SU-DHL-6 (cell line): Measurements from ENCODE around the gene OLR1.
A peak's percentile ranks its signal among the peaks of the same experiment; 100 is the strongest.

ENCODE experiments used
- H2AFZ ChIP-seq: fragments of 200-600 bp; sonication (generic); 2 replicates; pipeline ENCODE4 v1.6.1; 2014; ENCODE audit warnings: low read depth, mild to moderate bottlenecking, moderate library complexity, mixed read lengths, antibody characterized with exemption, low read length; ENCODE audit not compliant: severe bottlenecking
- H3F3A ChIP-seq: fragments of 200-600 bp; shearing (Covaris generic); 2 replicates; pipeline ENCODE4 v1.6.0; 2016; ENCODE audit warnings: antibody characterized with exemption, mild to moderate bottlenecking; ENCODE audit not compliant: insufficient read depth
- H3K27ac ChIP-seq: fragments of 200-600 bp; sonication (generic); 2 replicates; pipeline ENCODE4 v1.5.1; 2016; ENCODE audit warnings: low read depth, mild to moderate bottlenecking, low read length, moderate library complexity, mixed read lengths
- H3K27me3 ChIP-seq: fragments of 200-600 bp; sonication (generic), shearing (Covaris generic); 2 replicates; pipeline ENCODE4 v1.6.0; 2014; ENCODE audit warnings: mild to moderate bottlenecking, low read length
- H3K36me3 ChIP-seq: fragments of 200-600 bp; sonication (generic); 2 replicates; pipeline ENCODE4 v1.6.1; 2014; ENCODE audit warnings: mild to moderate bottlenecking, low read length, mixed read lengths
- H3K4me2 ChIP-seq: fragments of 300-600, 200-600 bp; shearing (Covaris generic), sonication (generic); 2 replicates; pipeline ENCODE4 v1.6.0; 2014; ENCODE audit warnings: low read length, low read depth, mild to moderate bottlenecking; ENCODE audit not compliant: poor library complexity, severe bottlenecking
- H3K4me3 ChIP-seq: fragments of 200-600 bp; sonication (generic); 2 replicates; pipeline ENCODE4 v1.5.1; 2014; ENCODE audit warnings: antibody characterized with exemption, low read length, mild to moderate bottlenecking, mixed read lengths; ENCODE audit not compliant: insufficient read depth, poor library complexity, severe bottlenecking
- H3K79me2 ChIP-seq: fragments of 200-600 bp; sonication (generic); 2 replicates; pipeline ENCODE4 v1.6.1; 2014; ENCODE audit warnings: mild to moderate bottlenecking, low read length, moderate library complexity; ENCODE audit not compliant: insufficient read depth
- H3K9ac ChIP-seq: fragments of 200-600 bp; sonication (generic); 2 replicates; pipeline ENCODE4 v1.7.0; 2014; ENCODE audit warnings: mild to moderate bottlenecking, low read length
- H3K9me2 ChIP-seq: fragments of 200-600 bp; sonication (generic); replicated peaks from 2 replicates; pipeline ENCODE4 v1.6.1; 2014; ENCODE audit warnings: low read length; ENCODE audit not compliant: insufficient read depth
- H3K9me3 ChIP-seq: fragments of 200-600 bp; sonication (generic); 2 replicates; pipeline ENCODE4 v1.6.1; 2014; ENCODE audit warnings: low read length, mixed read lengths; ENCODE audit not compliant: insufficient read depth
- H4K20me1 ChIP-seq: fragments of 200-600 bp; sonication (generic); 2 replicates; pipeline ENCODE4 v1.6.1; 2014; ENCODE audit warnings: low read depth, mild to moderate bottlenecking, antibody characterized with exemption, low read length, moderate library complexity, mixed read lengths
- CTCF ChIP-seq: fragments of 200-600 bp; sonication (generic); IDR thresholded peaks from one replicate; pipeline ENCODE4 v1.5.1; 2017; ENCODE audit warnings: antibody characterized with exemption, mild to moderate bottlenecking, low read length, moderate library complexity; ENCODE audit not compliant: insufficient read depth, poor library complexity, severe bottlenecking
- EZH2phosphoT487 ChIP-seq: fragments of 200-600 bp; sonication (generic), shearing (Covaris generic); conservative IDR thresholded peaks from 2 replicates; pipeline ENCODE4 v1.6.1; 2018; ENCODE audit warnings: mild to moderate bottlenecking, antibody characterized with exemption, low read length, moderate library complexity, mixed read lengths

OLR1 gene

DNA sequence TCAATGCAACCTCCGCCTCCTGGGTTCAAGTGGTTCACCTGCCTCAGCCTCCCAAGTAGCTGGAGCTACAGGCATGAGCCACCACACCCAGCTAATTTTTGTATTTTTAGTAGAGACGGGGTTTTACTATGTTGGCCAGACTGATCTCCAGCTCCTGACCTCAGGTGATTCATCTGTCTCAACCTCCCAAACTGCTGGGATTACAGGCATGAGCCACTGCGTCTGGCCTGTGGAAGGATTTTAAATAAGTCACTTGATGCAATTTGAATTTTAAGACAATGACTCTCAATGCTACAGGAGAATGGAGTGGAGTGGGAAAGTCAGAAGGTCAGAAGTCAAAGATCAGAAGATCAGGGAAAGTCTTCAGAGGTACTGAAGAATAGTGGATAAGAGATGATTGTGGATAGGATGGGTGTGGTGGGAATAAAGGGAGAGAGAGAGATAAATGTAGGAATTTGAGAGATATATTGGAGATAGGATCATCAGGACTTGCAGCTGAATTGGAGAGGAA lies 22.3 kb upstream of the OLR1 start:
- Histone ChIP-seq H3K4me2 (no peak overlapping the region), H3K36me3 (no peaks in the 10 kb centered on the region)

DNA sequence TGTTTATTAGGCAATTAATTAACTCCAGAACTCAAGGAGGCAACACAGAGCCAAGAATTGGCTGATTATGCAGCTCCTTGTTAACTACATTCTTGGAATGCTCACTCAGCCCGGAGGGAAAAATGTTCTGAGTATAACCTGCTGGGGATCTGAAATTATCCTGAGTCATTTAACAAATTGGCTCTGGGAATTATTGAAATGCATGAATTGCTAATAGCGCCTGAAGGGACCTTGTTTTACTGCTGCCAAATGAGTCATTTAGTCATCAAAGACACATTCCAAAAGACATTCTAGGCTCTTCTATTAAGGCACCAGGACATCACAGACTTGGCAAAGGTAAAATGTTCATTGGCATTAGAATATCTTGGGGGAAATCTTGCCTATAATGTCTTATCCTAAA lies 19.9 kb upstream of the OLR1 start:
- no peak overlapping the region for H3K4me2 ChIP-seq
- H3K27ac ChIP-seq = no peak overlapping the region
- no peaks in the 10 kb centered on the region for H4K20me1 ChIP-seq
- H3K9me3 ChIP-seq = no peaks in the 10 kb centered on the region
- no peaks in the 10 kb centered on the region for H3K79me2 ChIP-seq
- TF ChIP-seq CTCF (no peak), EZH2phosphoT487 (no peak)
- H3K9me2 ChIP-seq = no peaks in the 10 kb centered on the region
- no peaks in the 10 kb centered on the region for H3F3A ChIP-seq
- H3K4me3 ChIP-seq = no peak overlapping the region
- H3K36me3 ChIP-seq = no peaks in the 10 kb centered on the region
- H3K27me3 ChIP-seq = no peaks in the 10 kb centered on the region
- H3K9ac ChIP-seq = no peak overlapping the region
- no peak overlapping the region for H2AFZ ChIP-seq

More for the DNA sequence above, 22.3 kb upstream of the OLR1 start:
- Histone ChIP-seq H3F3A (no peaks in the 10 kb centered on the region), H2AFZ (no peak overlapping the region), H3K4me3 (no peak overlapping the region), H3K79me2 (no peaks in the 10 kb centered on the region), H3K27ac (no peak overlapping the region), H3K9me3 (no peaks in the 10 kb centered on the region), H3K9ac (no peak overlapping the region), H3K27me3 (no peaks in the 10 kb centered on the region), H3K9me2 (no peaks in the 10 kb centered on the region), H4K20me1 (no peaks in the 10 kb centered on the region)
- TF ChIP-seq EZH2phosphoT487 = no peak
- TF ChIP-seq CTCF = no peak

DNA sequence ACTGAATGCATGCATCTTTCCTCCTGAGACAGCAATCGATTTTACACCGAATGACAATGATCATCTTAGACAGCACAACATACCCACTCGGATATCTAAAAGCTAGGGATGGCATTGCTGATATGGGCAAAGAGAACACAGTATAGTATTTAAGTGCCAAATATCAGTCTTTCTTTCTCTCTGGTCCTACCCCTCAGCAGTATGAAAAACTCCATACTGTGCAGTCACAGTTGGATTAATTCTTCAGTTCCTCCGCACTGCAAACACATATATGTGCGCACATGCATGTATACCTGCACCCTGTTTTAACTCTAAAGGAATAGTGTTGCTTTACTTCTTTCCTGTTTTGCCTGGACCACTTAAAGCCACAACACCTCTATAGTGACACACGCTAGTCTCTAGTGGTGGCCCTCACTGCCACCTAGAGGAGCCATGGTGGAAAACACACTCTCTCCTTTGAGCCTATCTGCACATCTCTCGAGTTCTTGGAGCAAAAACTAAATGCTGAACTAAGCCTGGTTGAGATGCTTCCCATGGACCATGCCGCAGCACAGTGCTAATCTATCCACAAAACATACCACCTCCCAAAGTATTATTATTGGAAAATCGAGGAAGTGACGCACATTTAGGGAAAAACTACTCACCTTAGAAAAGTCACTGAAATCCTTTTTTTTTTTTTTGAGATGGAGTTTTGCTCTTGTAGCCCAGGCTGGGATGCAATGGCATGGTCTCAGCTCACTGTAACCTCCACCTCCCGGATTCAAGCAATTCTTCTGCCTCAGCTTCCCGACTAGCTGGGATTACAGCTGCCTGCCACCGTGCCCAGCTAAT lies 18.8 kb upstream of the OLR1 start:
- Histone ChIP-seq H3K4me2 (no peak overlapping the region), H3K9me2 (no peaks in the 10 kb centered on the region), H3K36me3 (no peaks in the 10 kb centered on the region), H3K9ac (no peak overlapping the region), H4K20me1 (no peaks in the 10 kb centered on the region), H2AFZ (no peak overlapping the region), H3K9me3 (no peaks in the 10 kb centered on the region), H3F3A (no peaks in the 10 kb centered on the region), H3K27ac (no peak overlapping the region), H3K79me2 (no peaks in the 10 kb centered on the region), H3K27me3 (no peaks in the 10 kb centered on the region), H3K4me3 (no peak overlapping the region)
- peak; percentile 34 for TF ChIP-seq CTCF
- TF ChIP-seq EZH2phosphoT487 = no peak
